ENCODE data around the gene BEND2. TPM values are rescaled to one million over a fixed set of nuclear protein-coding genes. Genes with fewer than 3 reads are reported as not detected.

Gene BEND2
- not detected in 2 replicates for total RNA-seq

GRCh38 chrX:18220786-18221185 is at the start of gene BEND2:
Gene BEND2, minus strand, starts transcription at chrX:18220886. Its CDS starts 136 bp downstream, at chrX:18220750.

Other genes with a start within 250 kb of the BEND2 start
- gene SCML2, start 133.8 kb upstream of the BEND2 start, total RNA-seq: 0.98 and 1.4 TPM in 2 replicates
- 3.6 and 5.0 TPM in 2 replicates for gene CDKL5, start 204.7 kb upstream of the BEND2 start, total RNA-seq

Measured in vein endothelial cell (primary cell).